Hematopoietic multipotent progenitor cell treated with erythropoietin and hydrocortisone succinate and interleukin-3 and kit ligand, for 8 days (in vitro differentiated cells): Measurements from ENCODE around the gene RANBP3.
"Not testable (repeated sequence)": the region's sequence is repeated elsewhere in the genome, so short reads cannot be mapped to it uniquely, and the experiment has no call there.

Experiments
- DNase-seq: peaks from one replicate; pipeline ENCODE4 v3.0.0-alpha.2; 2015

The RANBP3 gene, protein sequence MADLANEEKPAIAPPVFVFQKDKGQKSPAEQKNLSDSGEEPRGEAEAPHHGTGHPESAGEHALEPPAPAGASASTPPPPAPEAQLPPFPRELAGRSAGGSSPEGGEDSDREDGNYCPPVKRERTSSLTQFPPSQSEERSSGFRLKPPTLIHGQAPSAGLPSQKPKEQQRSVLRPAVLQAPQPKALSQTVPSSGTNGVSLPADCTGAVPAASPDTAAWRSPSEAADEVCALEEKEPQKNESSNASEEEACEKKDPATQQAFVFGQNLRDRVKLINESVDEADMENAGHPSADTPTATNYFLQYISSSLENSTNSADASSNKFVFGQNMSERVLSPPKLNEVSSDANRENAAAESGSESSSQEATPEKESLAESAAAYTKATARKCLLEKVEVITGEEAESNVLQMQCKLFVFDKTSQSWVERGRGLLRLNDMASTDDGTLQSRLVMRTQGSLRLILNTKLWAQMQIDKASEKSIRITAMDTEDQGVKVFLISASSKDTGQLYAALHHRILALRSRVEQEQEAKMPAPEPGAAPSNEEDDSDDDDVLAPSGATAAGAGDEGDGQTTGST

DNA sequence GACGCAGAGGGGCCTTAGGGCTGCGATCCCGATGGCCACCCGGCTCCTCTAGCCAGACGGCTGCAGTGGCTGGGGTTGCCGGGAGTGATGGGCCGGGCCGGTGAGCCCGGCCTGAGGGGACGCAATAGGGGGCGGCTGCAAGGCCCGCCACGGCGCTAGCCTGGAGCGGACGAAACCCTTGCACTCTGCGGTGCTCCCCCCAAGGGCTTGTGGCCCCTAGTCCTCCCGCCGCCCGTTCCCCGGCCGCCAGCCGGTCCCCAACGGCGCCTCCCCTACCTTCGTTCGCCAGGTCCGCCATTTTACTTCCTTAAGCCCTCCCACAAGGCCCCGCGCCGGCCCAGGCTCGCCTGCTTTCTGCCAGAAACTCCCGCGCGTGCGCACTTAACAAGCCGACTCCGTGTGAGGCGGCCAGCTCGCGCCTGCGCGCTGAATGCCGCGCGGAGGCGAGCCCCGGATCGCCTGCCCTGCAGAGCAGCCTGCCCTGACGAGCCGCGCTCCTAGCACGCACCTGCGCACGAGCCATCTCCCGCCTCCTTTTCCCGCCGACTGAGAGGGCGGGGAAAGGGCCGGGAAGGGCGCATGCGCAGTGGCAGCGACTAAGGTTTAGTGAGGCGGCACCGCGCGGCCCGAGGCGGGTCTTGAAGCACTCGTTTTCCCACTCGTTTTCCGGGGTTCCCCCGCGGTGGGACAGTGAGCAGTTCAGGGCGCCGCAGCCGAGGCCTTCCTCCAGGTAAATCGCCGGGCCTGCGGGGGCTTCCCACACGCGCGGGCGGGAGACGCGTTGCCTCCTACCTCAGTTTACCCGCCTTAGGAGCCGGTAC is at the start of gene RANBP3:
Gene RANBP3 (minus strand): TSS at position 356 of the 821 bp plus-strand sequence. CDS start 58 bp downstream, at position 298.
- DNase-seq = peak; percentile 99

DNA sequence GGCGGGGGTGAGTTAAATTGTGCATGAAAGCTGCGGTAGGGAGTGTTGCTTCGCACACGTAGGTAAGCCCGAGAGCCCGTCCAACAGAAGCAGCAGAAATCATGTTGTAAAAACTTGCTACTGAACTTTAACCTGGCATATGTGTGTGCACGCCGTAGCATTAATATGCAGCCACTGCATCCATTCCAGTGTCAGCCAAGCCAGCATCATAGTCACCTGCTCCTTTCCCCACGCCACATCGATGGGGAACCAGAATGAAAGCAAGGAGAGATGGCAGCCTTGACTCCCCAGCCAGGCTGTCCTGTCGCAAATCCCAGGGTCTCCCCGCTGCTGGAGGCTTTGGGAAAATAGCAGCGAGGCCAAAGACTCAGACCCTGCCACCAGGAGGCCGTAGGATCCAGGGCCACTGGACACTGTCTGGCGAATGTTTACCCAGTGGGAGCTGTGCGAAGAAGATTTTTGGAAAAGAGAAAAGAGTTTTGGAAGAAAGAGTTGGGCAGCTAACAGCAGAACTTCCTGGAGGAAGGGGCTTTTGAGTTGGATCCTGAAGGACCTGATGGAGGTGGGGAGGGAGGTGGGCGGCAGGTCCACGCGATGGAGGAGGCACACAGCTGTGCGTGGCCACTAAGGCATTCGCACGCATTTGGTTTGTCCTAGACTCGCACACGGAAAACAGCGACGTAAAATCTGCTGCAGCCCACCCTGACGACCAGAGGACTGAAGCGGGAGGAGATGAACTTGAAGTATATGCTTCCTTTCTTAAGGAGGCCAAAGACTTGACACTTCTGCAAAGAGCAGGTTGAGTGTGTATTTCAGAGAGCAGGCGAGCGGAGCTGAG is 48.7 kb upstream of the RANBP3 start:
- no peak for DNase-seq

DNA sequence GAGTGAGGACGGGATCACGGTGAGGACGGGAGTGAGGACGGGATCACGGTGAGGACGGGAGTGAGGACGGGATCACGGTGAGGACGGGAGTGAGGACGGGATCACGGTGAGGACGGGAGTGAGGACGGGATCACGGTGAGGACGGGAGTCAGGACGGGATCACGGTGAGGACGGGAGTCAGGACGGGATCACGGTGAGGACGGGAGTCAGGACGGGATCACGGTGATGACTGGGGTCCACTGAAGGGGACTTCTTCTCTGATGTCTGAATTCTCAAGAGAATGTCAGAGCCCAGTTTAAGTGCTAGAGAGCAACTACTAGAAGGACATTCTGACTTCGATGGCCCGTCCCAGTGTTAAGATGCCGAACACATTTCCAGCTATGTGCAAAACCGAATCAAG is 46.8 kb upstream of the RANBP3 start:
- DNase-seq = not testable (repeated sequence)

DNA sequence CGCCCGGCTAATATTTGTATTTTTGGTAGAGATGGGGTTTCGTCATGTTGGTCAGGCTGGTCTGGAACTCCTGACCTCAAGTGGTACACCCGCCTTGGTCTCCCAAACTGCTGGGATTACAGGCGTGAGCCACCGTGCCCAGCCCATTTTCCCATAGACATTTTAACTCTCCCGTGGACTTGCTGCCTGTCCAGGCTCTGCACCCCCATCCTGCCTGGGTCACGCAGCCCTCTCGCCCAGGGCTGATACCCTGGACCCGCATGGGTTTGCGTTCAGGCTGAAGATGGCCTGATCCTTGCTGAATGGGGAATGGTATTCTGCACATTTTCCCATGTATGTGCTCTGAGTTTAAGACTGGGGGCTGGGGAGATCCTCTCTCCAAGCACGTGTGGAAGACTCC is 46.0 kb upstream of the RANBP3 start:
- DNase-seq = no peak

DNA sequence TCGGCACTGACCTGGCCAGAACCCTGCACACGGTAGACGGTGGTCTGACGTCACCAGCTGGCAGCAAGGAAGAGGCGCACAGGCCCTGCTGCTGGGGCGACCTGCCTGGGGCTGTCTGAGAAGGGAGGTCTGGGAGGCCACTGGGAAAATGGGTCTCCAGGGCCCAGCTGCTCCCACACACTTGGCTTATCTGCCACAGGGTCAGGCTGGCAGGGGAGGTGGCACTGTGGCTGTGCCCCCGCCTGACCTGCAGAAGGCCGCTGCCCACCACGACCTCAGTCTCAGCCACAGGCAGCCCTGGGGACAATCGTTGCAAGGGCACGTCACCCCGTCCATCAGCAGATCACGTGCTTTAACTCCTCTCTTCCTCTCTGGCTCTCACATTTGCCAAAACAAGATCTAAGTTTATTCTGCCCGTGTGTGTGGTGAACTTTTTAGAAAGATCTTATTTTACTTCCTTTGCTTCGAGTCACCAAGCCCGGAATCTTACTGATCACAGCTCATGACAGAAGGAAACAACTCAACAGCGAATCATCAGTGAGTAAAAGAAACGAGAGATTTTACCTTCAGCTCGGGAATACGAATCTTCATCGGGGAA is 45.2 kb upstream of the RANBP3 start:
- DNase-seq = no peak

DNA sequence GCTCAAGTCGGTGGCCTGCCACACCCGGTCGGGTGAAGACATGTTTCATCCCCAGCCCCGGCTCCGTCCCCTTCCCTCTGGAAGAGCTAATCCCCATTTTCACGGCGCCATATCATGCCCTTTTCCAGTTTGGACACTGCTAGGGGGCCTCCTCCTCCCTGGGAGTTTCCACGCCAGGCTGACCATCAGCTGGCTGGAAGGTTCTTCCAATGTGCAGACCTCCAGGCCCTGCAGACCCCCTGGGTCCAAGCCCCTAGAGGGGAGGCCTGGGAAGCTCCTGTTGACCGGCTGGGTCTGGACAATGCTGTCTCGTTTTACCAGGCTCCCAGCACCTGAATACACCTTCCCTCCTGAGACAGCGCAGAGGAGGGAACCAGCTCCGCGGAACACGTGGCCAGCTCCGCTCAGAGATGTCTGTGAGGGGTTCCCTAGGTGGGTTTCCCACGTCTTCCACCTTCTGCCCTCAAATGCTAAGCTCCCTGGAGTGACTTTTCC is 44.7 kb upstream of the RANBP3 start:
- no peak for DNase-seq

DNA sequence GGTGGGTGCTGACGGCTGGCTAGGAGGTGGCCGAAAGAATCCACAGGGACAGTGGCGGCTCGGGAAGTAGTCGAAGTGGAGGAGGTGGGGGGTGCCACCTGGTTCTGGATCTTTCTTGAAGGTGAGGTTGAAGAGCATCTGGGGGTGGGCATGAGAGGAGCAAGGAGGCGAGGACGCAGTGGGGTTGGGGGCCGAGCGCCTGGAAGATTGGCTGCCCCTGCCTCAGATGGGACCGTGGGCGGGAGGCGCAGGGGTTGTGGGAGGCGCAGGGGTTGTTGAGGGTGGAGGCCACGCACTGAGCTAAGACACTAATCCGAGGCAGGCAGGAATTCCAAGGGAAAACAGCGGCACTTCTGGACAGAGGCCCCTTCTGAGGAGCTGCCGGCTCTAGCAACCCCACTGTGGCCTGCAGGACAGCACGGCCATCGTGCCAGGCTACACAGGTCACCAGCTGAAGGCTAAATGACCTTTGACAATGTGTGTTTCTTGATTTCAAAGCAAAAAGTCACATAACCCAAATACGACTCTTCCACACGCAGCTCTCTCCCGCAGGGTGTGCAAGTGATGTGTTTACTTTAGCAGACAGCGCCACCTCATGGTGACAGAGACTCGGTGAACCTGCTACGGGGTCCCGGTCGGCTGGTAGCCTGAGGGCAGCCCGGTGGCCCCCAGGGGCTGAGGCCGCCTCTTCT is 44.1 kb upstream of the RANBP3 start:
- DNase-seq = peak; percentile 85

DNA sequence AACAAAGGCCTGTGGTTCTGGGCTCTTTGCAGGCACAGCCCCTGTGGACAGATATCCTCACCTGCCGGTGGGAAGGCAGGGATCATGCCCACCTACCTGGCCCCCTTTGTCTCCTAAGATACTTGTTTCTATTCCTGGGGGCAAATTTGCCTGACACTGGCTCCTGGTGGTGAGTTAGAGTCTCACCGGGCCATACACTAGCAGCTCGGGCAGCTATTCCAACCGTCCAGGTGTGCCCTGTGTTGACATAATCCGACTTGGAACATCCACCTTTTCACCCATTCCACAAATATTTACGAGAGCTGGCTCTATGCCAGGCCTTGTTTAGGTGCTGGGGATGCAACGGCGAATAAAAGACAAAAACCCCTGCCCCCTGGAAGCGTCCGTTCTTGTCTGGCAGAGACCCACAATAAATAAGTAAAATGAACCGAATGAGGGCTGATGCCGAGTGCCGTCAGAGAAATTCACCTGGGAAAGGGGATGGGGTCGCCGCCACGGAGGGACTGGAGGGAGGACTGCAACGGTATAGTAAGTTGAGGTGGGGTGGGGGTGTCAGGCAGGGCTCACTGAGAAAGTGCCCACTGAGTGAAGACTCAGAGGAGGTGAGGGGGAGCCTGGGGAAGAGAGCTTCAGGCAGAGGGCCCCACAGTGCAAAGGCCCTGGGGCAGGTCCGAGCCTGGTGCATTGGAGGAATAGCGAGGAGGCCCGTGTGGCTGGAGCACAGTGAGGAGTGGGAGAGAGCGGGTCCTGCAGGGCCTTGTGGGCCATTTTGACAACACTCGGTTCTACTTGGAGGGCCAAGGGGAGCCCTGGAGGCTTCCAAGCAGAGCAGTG is 43.2 kb upstream of the RANBP3 start:
- DNase-seq = no peak

DNA sequence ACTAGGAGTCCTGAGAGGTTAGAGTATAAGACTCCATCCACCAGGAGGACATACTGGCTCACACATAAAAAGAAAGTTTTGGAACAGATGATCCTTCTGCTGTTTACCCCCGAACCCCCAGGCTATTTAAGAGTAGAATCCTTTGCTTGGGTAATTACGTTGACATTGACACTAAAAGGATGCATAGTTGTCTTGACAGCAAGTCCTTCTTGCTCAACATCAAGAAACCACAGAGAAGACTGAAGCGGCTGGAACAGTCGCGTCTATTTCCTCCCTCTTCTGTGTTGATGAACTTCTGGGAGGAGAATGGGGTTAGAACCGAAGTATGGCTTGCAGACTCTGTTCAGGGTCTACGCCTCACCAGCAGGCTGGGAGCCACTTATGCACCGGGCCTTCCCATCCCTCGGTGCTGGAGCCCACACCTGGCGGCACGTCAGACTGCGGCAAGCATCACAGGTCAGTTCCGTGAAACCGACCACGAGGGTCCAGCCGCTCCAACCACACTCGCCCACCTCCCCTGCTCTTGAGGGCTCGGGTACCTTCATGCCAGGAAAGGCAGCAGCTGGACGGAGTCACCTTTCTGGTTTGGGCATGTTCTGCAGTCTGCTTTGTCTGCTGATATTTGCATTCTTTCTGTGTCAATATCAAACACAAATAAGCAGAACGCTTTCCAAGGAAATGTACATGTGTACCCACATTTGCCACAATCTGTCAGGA is 42.4 kb upstream of the RANBP3 start:
- no peak for DNase-seq

DNA sequence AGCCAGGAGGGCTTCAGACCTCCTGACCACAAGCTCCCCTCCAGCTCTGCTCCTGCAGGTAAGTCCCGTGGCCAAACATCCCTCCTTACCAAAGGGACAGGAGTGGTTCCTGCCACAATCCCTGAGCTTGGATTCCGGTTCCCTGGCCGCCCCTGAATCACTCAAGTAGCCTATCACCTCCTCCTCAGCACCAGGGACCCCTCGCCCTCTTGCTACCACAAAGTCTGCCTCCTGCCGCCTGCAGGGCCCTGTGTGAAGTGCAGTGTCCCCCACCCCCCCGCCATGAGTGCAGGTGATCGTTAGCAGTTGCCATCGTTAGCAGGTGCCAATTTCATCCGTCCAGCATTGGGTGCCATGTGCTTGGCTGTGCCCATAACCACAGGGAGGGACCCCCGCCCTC is 40.8 kb upstream of the RANBP3 start:
- DNase-seq = no peak

DNA sequence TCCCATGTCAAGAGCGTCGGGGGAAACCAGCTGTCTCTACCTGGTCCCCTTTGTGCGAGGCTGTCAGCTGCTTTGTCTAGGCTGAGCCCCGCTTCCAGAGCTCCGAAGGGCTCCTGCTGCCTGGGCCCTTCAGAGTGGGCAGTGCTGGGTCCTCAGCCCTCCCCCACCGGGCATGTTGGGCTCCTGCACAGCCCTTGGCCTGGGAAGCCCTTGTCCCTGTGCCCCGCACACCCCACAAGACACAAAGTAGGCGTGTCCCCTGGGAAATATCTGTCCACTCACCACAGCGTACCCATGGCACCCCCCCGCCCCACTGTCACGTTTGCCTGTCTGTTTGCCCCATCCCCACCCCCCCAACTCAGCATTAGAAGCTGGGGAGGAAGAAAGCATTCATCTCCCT is 39.6 kb upstream of the RANBP3 start:
- DNase-seq = no peak

DNA sequence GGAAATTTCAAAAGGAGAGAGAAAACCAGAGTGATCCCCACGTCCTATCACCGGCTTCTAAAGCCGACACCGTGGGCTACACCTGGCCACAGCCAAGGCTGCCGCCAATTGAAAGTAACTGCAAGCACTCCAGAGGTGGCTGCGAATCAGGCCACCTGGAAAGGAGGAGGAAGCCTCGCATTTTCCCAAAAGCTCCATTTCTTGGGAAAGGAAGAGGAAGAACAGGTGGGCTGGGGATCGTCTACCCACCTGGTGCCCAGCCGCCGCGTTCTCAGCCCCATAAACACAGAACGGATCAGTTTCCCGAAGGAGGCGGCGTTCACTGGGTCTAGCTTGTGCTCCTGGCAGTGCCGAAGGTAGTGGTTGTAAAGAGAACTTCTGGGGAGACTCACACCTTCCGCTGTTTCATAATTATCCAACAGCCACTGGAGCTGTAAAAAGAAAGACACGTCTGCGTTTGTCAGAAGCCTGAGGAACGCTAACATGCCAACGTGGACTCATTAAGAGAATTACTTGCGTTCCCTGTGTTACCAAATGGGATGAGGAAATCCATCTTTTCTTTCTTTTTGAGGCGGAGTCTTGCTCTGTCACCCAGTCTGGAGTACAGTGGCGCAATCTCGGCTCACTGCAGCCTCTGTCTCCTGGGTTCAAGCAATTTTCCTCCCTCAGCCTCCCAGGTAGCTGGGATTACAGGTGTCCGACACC is 38.1 kb upstream of the RANBP3 start:
- DNase-seq = no peak

DNA sequence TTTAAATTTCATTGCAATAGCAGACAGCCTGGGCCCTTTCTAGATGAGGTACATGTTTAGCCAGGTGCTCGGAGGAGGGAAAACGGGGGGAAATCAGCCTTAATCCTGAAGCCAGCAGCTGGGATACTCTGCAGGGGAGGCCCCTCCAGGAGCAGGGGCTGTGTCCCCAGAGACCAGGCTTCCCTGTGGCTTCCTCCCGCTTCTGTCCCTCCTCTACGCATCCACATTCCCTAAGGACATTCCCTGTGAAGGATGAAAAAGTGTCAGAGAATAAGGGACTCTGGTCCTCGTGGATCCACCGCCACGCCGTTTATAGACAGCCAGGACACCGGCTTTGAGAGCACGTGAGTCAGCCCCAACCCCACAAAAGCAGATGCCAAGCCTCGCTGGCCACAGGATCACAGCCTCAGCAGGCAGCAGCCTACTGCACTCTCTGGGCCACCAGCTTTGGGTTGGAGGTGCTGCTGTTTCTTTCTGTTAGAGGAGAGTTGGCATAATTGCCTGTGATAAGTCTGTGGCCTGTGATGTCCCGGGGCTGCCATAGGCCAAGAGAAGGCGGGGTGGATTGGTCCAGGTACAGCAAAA is 36.7 kb upstream of the RANBP3 start:
- no peak for DNase-seq

DNA sequence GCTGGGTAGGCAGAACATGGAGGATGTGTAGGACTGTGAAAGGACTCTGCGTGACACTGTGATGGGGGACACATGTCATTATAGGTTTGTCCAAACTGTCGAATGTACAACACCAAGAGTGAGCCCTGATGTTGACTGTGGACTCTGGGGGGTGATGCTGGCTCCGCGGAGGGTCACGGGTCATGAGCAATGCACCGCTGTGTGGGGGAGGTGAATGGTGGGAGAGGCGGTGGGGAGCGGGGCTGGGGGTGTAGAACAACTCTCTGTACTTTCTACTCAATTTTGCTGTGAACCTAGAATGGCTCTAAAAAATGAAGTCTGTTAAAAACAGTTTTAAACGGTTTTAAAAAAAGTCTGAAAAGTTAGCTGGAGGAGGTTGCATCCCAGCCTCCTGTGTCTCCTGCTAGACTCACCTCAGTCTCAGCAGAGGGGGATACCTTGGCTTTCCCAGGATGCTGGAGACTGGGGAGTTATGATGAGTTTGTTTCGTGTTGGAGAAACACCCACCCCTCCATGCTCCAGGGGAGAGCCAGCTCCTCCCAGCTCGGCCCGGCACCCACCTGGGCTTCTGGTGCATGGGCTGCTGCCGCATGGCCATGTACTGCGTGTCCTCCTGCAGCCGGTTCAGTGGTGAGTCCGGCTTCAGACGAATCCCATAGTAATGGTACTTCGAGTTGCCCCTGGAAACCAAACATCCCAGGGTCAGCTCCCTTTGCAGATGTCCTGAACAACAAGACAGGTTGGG is 34.7 kb upstream of the RANBP3 start:
- no peak for DNase-seq

DNA sequence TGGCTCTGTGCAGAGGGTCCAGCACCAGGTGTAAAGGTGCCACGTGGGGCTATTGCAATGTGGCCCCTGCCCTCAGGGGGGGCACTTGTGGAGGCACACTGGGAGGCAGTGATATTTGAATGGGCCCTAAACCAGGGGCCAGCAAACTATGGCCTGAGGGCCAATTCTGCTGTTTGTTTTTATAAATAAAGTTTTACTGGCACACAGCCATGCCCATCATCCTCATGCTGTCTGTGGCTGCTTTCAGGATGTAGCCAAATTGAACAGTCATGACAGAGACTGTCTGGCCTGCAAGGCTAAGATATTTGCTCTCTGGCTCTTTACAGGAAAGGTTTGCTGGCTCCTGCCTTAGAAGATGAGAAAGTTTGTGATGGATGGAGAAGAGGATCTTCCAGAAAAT is 33.9 kb upstream of the RANBP3 start:
- DNase-seq = no peak

DNA sequence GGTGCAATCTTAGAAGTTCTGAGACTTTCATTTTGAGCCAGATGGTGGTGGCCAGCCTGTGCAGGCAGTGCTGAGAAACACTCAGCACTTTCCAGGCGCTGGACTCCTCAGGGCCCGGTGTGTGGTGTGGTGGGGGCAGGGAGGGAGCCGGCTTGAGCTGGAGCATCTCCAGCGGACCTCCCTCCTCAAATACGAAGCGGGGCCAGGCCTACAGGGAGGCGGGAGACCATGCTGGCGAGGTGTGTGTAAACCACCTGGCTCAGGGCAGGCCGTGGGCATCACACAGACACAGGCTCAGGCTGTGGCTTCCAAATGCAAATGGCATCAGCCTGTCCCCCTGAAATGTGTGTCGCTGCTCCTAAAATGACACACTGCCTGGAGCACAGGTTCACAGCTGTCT is 33.3 kb upstream of the RANBP3 start:
- no peak for DNase-seq

DNA sequence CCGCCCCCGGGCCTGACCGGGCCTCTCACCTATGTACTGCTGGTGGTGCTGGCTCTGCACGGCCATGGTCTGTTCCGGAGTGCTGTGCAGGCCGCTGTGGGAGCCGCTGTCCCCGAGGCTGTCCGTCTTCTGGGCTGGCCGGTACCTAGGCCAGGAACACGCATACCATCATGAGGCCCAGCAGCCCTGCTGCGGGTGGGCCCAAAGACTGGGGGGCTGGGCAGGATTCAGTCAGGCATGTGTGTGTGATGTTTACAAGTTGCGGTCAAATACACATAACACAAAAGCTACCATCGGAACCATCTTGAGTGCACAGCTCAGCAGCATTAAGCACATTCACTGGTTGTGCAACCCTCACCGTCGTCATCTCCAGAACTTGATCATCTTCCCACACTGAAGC is 32.2 kb upstream of the RANBP3 start:
- no peak for DNase-seq

DNA sequence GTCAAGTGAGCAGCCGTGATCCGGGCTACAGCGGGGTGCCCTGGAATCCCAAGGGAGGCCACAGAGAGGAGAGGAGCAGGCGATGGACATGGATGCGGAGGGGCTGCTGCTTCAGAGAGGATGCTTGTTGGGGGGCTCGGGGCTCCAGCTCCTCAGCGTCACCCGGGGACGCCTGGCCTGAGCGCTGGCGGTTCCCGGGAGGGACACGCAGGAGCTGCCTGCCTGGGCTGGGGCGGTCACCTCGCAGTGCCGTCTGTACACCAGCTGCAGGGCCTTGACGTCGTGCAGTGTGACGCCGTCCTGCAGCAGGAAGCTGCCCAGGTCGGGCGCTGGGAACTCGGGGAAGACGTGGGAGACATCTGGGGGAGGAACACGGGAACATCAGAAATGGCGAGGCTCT is 29.9 kb upstream of the RANBP3 start:
- DNase-seq = no peak
